ENCODE measurements around the gene HIVEP3. TPM values are rescaled to one million over a fixed set of nuclear protein-coding genes. Genes with fewer than 3 reads are reported as not detected.

HIVEP3 gene
- total and polyA plus RNA-seq, 2 experiments from 2014 or later, result 0.57 to 5.9 TPM

- Histone ChIP-seq H3K9me3 (ENCODE audit: low read depth) (no peaks in the 10 kb centered on the region), H3K79me2 (no peaks in the 10 kb centered on the region), H4K20me1 (ENCODE audit: insufficient read depth, poor library complexity, severe bottlenecking) (no peaks in the 10 kb centered on the region), H2AFZ (no peak overlapping the region), H3K4me3 (no peak overlapping the region), H3K4me1 (ENCODE audit: insufficient read depth) (peaks cover 4% of the 10 kb centered on the region), H3K36me3 (replicated peaks; ENCODE audit: insufficient read depth, low read depth) (no peaks in the 10 kb centered on the region), H3K27me3 (no peaks in the 10 kb centered on the region), H3K4me2 (no peak overlapping the region), H3K27ac (no peak overlapping the region), H3K9me2 (replicated peaks; ENCODE audit: insufficient read depth) (no peaks in the 10 kb centered on the region)
- no peak for DNase-seq (ENCODE audit: low spot score)
- WGBS (ENCODE audit: low lambda C conversion rate, missing lambda C conversion rate), result 94% methylated on average over 8 of the region's 9 CpGs
- TF ChIP-seq CTCF (IDR thresholded peaks at IDR 0.05; ENCODE audit: poor library complexity) (no peak), EZH2 (IDR thresholded peaks at IDR 0.05; ENCODE audit: borderline replicate concordance) (no peak)
Measured at GRCh38 chr1:41509270-41509671, 409.5 kb downstream of the HIVEP3 start.

GRCh38 chr1:41508290-41508689 is 410.4 kb downstream of the HIVEP3 start:
- H3K27ac ChIP-seq, result no peak overlapping the region
- 80% methylated on average over 2 of the region's 2 CpGs for WGBS (ENCODE audit: low lambda C conversion rate, missing lambda C conversion rate)
- peaks cover 3% of the 10 kb centered on the region for H3K4me1 ChIP-seq (ENCODE audit: insufficient read depth)
- no peaks in the 10 kb centered on the region for H3K36me3 ChIP-seq (replicated peaks; ENCODE audit: insufficient read depth, low read depth)
- H2AFZ ChIP-seq, result no peak overlapping the region
- no peak overlapping the region for H3K4me3 ChIP-seq
- H3K9me2 ChIP-seq (replicated peaks; ENCODE audit: insufficient read depth), result no peaks in the 10 kb centered on the region
- H3K27me3 ChIP-seq, result no peaks in the 10 kb centered on the region
- H4K20me1 ChIP-seq (ENCODE audit: insufficient read depth, poor library complexity, severe bottlenecking), result no peaks in the 10 kb centered on the region
- DNase-seq (ENCODE audit: low spot score), result no peak
- no peaks in the 10 kb centered on the region for H3K9me3 ChIP-seq (ENCODE audit: low read depth)
- TF ChIP-seq CTCF (IDR thresholded peaks at IDR 0.05; ENCODE audit: poor library complexity) (no peak), EZH2phosphoT487 (IDR thresholded peaks at IDR 0.05; ENCODE audit: low read depth, severe bottlenecking, unreplicated experiment) (no peak), EZH2 (IDR thresholded peaks at IDR 0.05; ENCODE audit: borderline replicate concordance) (no peak)
- H3K79me2 ChIP-seq, result no peaks in the 10 kb centered on the region
- no peak overlapping the region for H3K4me2 ChIP-seq

- WGBS (ENCODE audit: low lambda C conversion rate, missing lambda C conversion rate), result 95% methylated on average over 6 of the region's 6 CpGs
Measured at GRCh38 chr1:41507836-41508235, 410.9 kb downstream of the HIVEP3 start.

GRCh38 chr1:41507110-41507720 is 411.5 kb downstream of the HIVEP3 start:
- Histone ChIP-seq H3K4me3 (no peak overlapping the region), H4K20me1 (ENCODE audit: insufficient read depth, poor library complexity, severe bottlenecking) (no peaks in the 10 kb centered on the region), H3K9me3 (ENCODE audit: low read depth) (no peaks in the 10 kb centered on the region), H3K4me1 (ENCODE audit: insufficient read depth) (peaks cover 3% of the 10 kb centered on the region), H3K9me2 (replicated peaks; ENCODE audit: insufficient read depth) (no peaks in the 10 kb centered on the region), H3K79me2 (no peaks in the 10 kb centered on the region), H3K4me2 (no peak overlapping the region), H3K27ac (no peak overlapping the region), H3K27me3 (no peaks in the 10 kb centered on the region), H3K36me3 (replicated peaks; ENCODE audit: insufficient read depth, low read depth) (no peaks in the 10 kb centered on the region), H2AFZ (no peak overlapping the region)
- no peak for DNase-seq (ENCODE audit: low spot score)
- TF ChIP-seq EZH2 (IDR thresholded peaks at IDR 0.05; ENCODE audit: borderline replicate concordance), result no peak
- WGBS (ENCODE audit: low lambda C conversion rate, missing lambda C conversion rate), result 89% methylated on average over 13 of the region's 13 CpGs

More at GRCh38 chr1:41507836-41508235, 410.9 kb downstream of the HIVEP3 start:
- H3K4me3 ChIP-seq, result no peak overlapping the region
- no peaks in the 10 kb centered on the region for H3K79me2 ChIP-seq
- no peaks in the 10 kb centered on the region for H3K27me3 ChIP-seq
- H3K4me1 ChIP-seq (ENCODE audit: insufficient read depth), result peaks cover 3% of the 10 kb centered on the region
- TF ChIP-seq EZH2phosphoT487 (IDR thresholded peaks at IDR 0.05; ENCODE audit: low read depth, severe bottlenecking, unreplicated experiment) (no peak), EZH2 (IDR thresholded peaks at IDR 0.05; ENCODE audit: borderline replicate concordance) (no peak)
- DNase-seq (ENCODE audit: low spot score), result no peak
- H3K4me2 ChIP-seq, result no peak overlapping the region
- no peaks in the 10 kb centered on the region for H3K9me2 ChIP-seq (replicated peaks; ENCODE audit: insufficient read depth)
- H3K36me3 ChIP-seq (replicated peaks; ENCODE audit: insufficient read depth, low read depth), result no peaks in the 10 kb centered on the region
- no peaks in the 10 kb centered on the region for H3K9me3 ChIP-seq (ENCODE audit: low read depth)
- H2AFZ ChIP-seq, result no peak overlapping the region
- H3K27ac ChIP-seq, result no peak overlapping the region
- no peaks in the 10 kb centered on the region for H4K20me1 ChIP-seq (ENCODE audit: insufficient read depth, poor library complexity, severe bottlenecking)
